ENCODE results near the gene GIPC2.
A peak's percentile ranks its signal among the peaks of the same experiment; 100 is the strongest.
"Not testable (repeated sequence)": the region's sequence is repeated elsewhere in the genome, so short reads cannot be mapped to it uniquely, and the experiment has no call there.

GIPC2 gene

DNA sequence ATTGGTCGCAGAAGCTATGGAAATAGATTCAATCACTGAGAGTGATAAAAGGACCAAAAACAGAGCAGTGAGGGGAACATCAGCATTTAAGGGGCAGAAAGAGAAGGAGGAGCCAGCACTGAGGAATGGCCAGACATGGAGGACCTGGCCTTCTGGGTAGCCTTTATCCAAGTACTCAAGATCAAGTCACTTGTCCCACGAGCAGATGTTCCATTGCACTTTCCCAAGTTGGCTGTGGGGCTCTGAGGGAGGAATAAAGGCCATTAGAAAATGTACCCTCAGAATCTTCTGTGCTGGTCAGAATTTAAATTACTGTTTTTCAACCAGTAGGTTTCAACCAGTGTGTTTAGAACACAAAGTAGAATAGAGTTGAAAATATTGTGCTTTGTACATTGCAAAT lies 55.3 kb downstream of the GIPC2 start:
- no peak for DNase-seq

- DNase-seq: no peak
These were observed 55.7 kb downstream of the GIPC2 start for GRCh38 chr1:78101514-78101913.

DNA sequence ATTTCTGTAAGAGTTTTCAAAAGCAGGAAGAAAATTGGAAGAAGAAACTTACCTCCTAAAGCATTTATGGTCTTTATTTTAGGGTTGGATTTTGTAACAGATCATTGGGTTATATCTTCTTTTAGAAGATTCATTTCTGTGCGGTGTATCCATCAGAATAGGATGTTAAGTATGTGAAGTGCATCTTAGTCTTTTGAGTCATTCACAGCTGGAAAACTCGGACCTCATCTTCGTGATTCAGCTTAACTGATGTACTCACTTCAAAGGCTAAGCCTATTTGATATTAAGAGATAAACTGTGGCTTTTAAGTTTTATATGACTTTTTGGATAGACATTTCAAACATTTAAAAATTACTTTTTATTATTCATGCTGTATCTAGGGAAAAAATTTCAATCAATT lies 56.3 kb downstream of the GIPC2 start:
- no peak for DNase-seq

- no peak for DNase-seq
These were observed 57.1 kb downstream of the GIPC2 start for GRCh38 chr1:78102916-78103315.

GRCh38 chr1:78104322-78104721 lies 58.6 kb downstream of the GIPC2 start:
- DNase-seq: no peak

GRCh38 chr1:78109659-78110058 lies 63.9 kb downstream of the GIPC2 start:
- not testable (repeated sequence) for DNase-seq

DNA sequence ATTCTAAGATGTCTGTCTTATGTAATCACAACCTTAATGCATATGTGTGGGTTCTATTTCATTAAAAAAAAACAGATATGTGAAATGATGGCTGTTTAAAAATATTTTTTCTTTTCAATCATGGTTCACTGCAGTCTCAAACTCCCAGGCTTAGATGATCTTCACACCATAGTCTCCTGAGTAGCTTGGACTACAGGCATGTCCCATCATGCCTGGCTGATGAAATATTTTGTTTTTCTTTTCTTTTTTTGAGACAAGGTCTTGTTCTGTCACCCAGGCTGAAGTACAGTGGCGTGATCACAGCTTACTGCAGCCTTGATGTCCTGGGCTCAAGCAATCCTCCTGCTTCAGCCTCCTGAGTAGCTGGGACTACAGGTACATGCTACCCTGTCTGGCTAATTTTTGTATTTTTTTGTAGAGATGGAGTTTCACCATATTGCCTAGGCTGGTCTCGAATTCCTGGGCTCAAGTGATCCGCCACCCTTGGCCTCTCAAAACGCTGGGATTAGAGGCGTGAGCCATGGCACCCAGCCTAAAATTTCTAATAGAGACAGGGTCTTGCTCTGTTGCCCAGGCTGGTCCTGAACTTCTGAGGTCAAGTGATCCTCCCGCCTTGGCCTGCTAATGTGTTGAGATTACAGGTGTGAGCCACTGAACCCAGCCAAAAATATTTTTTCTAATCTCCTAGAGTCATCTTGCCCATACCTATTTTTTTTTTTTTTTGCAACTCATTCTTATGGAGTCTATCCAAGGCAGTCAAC lies 67.6 kb downstream of the GIPC2 start:
- DNase-seq: no peak

- DNase-seq: peak; percentile 67 to 88 (median 82)
These were observed 68.5 kb downstream of the GIPC2 start for GRCh38 chr1:78114034-78114956.

DNA sequence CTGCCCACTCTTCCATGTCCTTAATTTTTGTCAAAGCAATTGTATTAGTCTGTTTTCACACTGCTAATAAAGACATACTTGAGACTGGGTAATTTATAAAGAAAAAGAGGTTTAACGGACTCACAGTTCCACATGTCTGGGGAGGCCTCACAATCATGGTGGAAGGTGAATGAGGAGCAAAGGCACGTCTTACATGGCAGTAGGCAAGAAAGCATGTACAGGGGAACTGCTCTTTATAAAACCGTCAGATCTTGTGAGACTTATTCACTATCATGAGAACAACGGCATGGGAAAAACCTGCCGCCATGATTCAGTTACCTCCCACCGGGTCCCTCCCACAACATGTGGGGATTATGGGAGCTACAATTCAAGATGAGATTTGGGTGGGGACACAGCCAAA lies 74.7 kb downstream of the GIPC2 start:
- DNase-seq: not testable (repeated sequence)

GRCh38 chr1:78121710-78122109 lies 75.9 kb downstream of the GIPC2 start:
- DNase-seq: no peak

- no peak for DNase-seq
These were observed 76.6 kb downstream of the GIPC2 start for GRCh38 chr1:78122389-78122788.

GRCh38 chr1:78126506-78126905 lies 80.7 kb downstream of the GIPC2 start:
- no peak for DNase-seq

DNA sequence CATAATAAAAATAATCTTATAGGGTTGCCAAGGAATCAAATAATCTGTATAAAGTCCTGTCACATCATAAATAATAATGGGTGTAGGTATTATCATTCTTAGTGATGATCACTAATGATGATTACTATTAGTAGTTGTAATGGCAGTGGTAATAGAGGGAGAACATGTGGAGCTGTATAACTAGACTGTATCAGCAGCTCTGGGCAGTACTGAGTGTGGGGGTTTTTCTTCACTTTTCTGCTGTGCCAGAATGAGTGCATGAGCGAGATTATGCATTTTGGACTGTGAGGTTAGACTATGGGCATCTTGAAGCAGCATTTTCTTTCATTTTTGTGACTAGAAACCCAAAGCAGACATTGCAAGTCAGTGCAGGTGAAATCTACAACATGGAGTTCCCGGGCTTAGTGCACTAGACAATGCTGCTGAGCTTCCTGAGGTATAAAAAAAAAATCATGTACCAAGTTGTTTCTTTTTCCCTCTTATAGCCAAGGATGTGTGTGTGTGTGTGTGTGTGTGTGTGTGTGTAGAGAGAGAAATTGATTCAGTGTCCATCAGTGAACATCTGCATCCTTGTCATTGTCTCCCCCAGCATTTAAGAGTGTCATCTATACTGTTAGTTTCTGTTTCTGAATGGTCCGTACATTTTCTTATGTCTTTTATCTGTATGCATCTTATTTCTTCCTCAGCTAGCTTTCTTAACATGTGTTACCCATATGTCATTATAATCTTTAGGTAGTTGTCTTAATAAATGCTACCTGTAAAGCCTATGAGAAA lies 86.6 kb downstream of the GIPC2 start:
- no peak for DNase-seq

DNA sequence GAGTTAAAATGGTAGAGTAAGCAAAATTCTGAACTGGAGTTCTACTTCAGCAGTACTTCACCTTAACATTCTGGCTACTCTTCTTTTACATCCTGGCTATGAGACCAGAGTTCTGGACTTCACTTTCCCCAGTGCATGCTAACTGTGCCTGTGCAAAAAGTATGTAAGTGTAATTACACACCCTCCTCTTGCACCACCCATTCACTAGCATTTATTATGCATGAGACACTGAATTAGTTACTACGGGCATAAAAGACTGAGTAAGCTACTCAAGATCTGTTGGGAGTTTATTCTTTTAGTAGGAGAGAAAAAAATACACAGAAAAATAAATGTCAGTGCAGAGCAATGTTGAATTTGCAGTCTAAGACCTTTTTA lies 87.2 kb downstream of the GIPC2 start:
- DNase-seq: no peak

DNA sequence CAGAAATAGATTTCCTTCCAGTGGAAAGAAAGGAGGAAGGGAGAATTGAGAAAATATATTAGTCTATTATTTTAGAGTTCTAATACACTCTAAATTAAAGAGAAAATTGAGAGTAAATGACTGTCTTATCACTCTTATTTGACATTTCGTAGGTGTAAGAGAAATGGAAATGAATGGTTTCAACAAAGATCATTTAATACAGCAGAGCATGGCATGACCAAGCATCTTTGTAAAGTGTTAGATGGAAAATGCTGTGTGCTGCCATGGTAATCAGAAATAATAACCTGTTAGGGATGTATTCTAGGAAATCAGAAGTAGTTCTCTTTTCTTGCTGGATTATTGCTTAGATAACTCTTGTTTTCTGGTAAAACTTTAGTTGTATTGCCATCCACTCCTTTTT lies 90.9 kb downstream of the GIPC2 start:
- DNase-seq: no peak

DNA sequence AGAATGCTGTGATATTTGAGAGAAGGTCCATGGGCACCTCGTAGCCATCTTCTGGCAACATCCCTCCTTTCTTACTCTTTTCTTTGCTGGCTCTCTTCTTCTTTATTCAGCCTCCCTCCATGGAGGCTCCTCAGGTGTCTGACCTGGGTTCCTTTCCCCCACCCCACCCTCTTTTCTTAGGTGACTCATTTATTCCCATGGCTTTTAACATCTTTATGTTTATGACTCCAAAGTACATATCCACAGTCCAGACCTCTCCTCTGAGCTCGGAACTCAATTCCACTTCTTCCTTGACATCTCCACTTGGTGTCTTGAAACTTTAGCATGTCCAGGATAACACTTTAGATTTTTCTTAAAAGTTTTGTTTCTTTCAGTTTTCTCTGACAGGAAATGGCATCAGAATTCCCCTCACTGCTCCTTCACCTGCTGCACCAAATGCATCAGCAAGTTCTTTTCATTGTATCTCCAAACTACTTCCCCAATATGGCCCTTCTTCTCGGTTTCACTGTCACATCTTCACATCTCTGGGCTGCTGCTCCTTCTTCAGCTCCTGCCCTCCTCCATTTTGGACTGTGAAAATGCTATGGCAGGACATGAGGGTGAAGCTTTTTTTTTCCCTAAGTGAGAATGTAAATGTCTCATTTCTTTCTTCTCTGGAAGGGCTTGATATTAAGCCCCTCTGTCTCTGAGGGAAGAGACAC lies 95.9 kb downstream of the GIPC2 start:
- no peak for DNase-seq

DNA sequence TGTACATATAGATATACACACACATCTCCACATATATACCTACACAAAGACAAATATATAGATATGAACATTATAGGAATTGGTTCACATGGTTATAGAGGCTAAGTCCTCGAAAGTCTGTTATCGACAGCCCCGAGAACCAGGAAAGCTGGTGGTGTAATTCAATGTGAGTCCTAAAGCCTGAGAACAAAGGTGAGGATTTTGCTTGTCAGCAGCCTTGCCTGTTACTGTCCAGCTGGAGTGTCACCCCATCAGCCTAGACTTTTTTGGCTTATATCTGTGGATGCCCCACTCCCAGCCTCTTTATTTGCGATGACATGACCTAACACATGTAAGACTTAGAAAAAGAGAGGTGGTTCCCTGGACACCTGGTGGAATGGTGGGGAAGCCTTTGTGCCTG lies 97.0 kb downstream of the GIPC2 start:
- no peak for DNase-seq

DNA sequence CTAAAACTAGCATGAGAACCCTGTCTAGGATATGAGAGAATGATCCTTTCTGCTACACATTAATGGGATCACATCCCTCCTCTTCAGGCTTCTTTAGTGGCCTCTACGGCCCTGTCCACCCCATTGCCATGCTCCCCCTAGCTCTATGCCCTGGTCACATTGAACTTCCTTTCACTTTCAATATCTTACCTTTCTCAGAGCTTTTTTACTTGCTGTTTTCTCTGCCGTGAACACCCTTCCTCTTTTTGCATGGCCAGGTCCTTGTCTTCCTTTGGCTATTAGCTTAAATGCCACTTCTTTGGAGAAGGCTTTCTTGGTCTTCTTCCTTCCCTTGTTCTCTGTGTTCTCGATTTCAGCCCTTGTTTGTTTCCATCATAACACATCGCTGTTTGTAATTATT lies 97.4 kb downstream of the GIPC2 start:
- no peak for DNase-seq

GRCh38 chr1:78143673-78144072 lies 97.9 kb downstream of the GIPC2 start:
- DNase-seq: no peak

DNA sequence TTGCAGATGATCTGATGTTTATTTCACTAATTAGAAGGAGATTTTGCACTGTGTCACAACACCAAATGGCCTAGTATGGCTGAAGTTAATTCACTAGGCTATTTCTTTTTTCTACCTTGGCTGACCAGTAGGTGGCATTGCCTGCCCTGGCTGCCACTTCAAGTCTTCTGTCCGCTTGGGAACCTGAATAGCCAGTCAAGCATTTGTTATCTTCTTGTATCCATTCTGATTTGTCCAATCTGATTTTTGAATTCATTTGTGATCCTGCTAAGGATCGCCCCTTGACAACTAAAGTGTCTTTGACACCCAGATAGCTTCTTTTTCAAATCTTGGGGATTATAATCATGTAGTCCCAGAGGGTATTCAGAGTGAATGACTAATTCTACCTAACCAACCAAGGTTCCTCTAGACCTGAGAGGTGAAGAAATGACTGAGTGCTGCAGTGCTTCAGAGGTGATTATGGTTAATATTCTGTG lies 99.4 kb downstream of the GIPC2 start:
- peak; percentile 29 to 79 (median 33) for DNase-seq

DNA sequence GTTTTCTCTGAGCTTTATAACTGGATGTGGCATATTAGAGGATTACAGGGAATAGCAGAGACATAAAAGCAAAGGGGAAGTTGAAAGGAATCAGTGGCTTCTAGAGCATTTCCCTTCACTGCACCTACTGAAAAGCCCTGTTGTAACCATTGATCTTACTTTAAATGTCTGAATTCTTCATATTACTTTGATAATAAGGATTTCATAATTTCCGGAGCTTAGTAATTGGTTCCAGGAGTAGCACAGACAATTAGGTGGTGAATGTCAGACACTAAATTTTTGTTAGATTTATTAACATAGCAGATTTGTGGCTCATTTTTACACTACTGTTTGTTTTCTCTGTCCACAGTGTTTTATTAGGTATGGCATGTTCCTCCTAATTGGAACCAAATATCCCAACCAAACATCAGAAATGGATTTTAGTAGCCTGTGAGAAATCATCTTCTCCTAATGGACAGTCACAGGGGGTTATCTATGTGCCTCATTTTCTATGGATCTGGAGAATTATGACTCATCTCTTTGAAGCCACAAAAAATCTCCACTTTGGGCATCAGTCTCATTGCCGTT lies 100.5 kb downstream of the GIPC2 start:
- DNase-seq: no peak

GRCh38 chr1:78147031-78147430 lies 101.3 kb downstream of the GIPC2 start:
- DNase-seq: no peak
